GM12878 (cell line): ENCODE results near the gene KIAA0825. TPM values are rescaled to one million over a fixed set of nuclear protein-coding genes. Genes with fewer than 3 reads are reported as not detected.

Experiments used
- ATAC-seq: fragments of 200-7000 bp; cut with Tn5 transposase; 3 replicates; pipeline ENCODE4 v1.9.1; 2020; ENCODE audit warnings: mild to moderate bottlenecking, moderate library complexity
- BruUV-seq: library from RNA; stranded (reverse); fragments of 400-500 nt; replicated peaks from 2 replicates; lab custom pipeline; 2021; lab: Mats Ljungman, UMichigan
- CTCF ChIA-PET: fragments of 300-600 bp; sonication (Branson Sonifier 250); formaldehyde crosslinking; extraction: SDS; loops from one replicate; lab custom pipeline; 2021; ENCODE audit warnings: inconsistent platforms; lab: Yijun Ruan, JAX
- POLR2A ChIA-PET: fragments of 350-600 bp; formaldehyde crosslinking; extraction: SDS; loops from one replicate; lab custom pipeline; 2021; ENCODE audit warnings: inconsistent platforms; lab: Charles Lee
- RAD21 ChIA-PET: fragments of 300-600 bp; sonication (Branson Sonifier 250); formaldehyde crosslinking; loops from one replicate; lab custom pipeline; 2023; ENCODE audit warnings: antibody characterized with exemption; ENCODE audit not compliant: unreplicated experiment; lab: Charles Lee
- SMC1A ChIA-PET: fragments of 300-600 bp; sonication (Branson Sonifier 250); formaldehyde crosslinking; loops from one replicate; lab custom pipeline; 2023; ENCODE audit not compliant: unreplicated experiment, uncharacterized antibody; lab: Charles Lee
- DNase-seq: peaks from one replicate; pipeline ENCODE4 v3.0.0-alpha.2; 2011; ENCODE audit warnings: low read depth, low spot score
- FAIRE-seq: peaks from 3 replicates; lab custom pipeline; 2011; peaks lifted over from hg19 to GRCh38; lab: Jason Lieb, UNC
- H2AFZ ChIP-seq: 2 replicates; pipeline ENCODE4 v1.6.0; 2011; ENCODE audit warnings: low read depth, low read length, control low read depth; ENCODE audit not compliant: control insufficient read depth
- H3K27ac ChIP-seq: 2 replicates; pipeline ENCODE4 v1.5.1; 2011; ENCODE audit warnings: control low read depth; ENCODE audit not compliant: control insufficient read depth, insufficient read depth
- H3K27me3 ChIP-seq, 2 experiments: replicated peaks in 1 of 2; 2 replicates each; pipeline versions ENCODE4 v1.6.0 to v1.6.1; 2011; ENCODE audit warnings: low read length in 1 of 2; ENCODE audit not compliant: control insufficient read depth in 2 of 2, insufficient read depth in 2 of 2
- H3K36me3 ChIP-seq, 2 experiments: 2 replicates each; pipeline ENCODE4 v1.5.1; 2011; ENCODE audit warnings: low read length in 1 of 2; ENCODE audit not compliant: control insufficient read depth in 2 of 2, insufficient read depth in 2 of 2
- H3K4me1 ChIP-seq: 2 replicates; pipeline ENCODE4 v1.6.1; 2011; ENCODE audit warnings: mild to moderate bottlenecking, low read length, moderate library complexity, mixed read lengths; ENCODE audit not compliant: control insufficient read depth, insufficient read depth
- H3K4me2 ChIP-seq: 2 replicates; pipeline ENCODE4 v1.6.0; 2011; ENCODE audit warnings: control low read depth; ENCODE audit not compliant: control insufficient read depth, insufficient read depth
- H3K4me3 ChIP-seq: fragments of 200-600 bp; sonication (generic); 2 replicates; pipeline ENCODE4 v1.5.1; 2016
- H3K79me2 ChIP-seq: 2 replicates; pipeline ENCODE4 v1.6.0; 2011; ENCODE audit warnings: low read length; ENCODE audit not compliant: control insufficient read depth, insufficient read depth
- H3K9ac ChIP-seq: 2 replicates; pipeline ENCODE4 v1.8.0; 2011; ENCODE audit warnings: low read length, control low read depth, mixed read lengths; ENCODE audit not compliant: control insufficient read depth, insufficient read depth
- H3K9me3 ChIP-seq: replicated peaks from 3 replicates; pipeline ENCODE4 v1.5.1; 2011; ENCODE audit warnings: mild to moderate bottlenecking, low read length; ENCODE audit not compliant: control insufficient read depth, insufficient read depth
- H4K20me1 ChIP-seq: 2 replicates; pipeline ENCODE4 v1.6.0; 2011; ENCODE audit not compliant: control insufficient read depth, insufficient read depth
- ATF7 ChIP-seq: fragments of 450-650 bp; IDR thresholded peaks from 2 replicates; pipeline ENCODE4 v1.6.1; 2016; ENCODE audit warnings: low read depth, mild to moderate bottlenecking
- BCL11A ChIP-seq: IDR thresholded peaks from 2 replicates; pipeline ENCODE4 v1.6.1; 2011; ENCODE audit warnings: low read depth, low read length
- BCL3 ChIP-seq: IDR thresholded peaks from 2 replicates; pipeline ENCODE4 v1.6.1; 2011; ENCODE audit warnings: borderline replicate concordance, low read depth, mild to moderate bottlenecking, moderate library complexity, low read length; ENCODE audit not compliant: insufficient read depth, poor library complexity, severe bottlenecking
- KDM1A ChIP-seq: fragments of 200-600 bp; sonication (generic); IDR thresholded peaks from 2 replicates; pipeline ENCODE4 v1.6.1; 2016; ENCODE audit warnings: borderline replicate concordance
- MXI1 ChIP-seq: fragments of 150-350 bp; IDR thresholded peaks from 2 replicates; pipeline ENCODE4 v1.6.1; 2011; ENCODE audit warnings: low read depth, mild to moderate bottlenecking, inconsistent platforms, low read length, improper control_type of control experiment
- PML ChIP-seq: IDR thresholded peaks from 2 replicates; pipeline ENCODE4 v1.6.1; 2012; ENCODE audit warnings: low read length, inconsistent platforms
- RUNX3 ChIP-seq: IDR thresholded peaks from 2 replicates; pipeline ENCODE4 v1.6.1; 2012; ENCODE audit warnings: low read length, inconsistent platforms
- TARDBP ChIP-seq: IDR thresholded peaks from 2 replicates; pipeline ENCODE4 v1.6.1; 2016; ENCODE audit warnings: borderline replicate concordance
- TBL1XR1 ChIP-seq: IDR thresholded peaks from 2 replicates; pipeline ENCODE4 v1.6.1; 2012; ENCODE audit warnings: low read depth, low read length, improper control_type of control experiment
- TCF12 ChIP-seq: IDR thresholded peaks from 2 replicates; pipeline ENCODE4 v1.6.1; 2011; ENCODE audit warnings: low read depth, mild to moderate bottlenecking, low read length
- ZBTB11 ChIP-seq: fragments of 450-650 bp; formaldehyde crosslinking; IDR thresholded peaks from 2 replicates; pipeline ENCODE4 v1.5.0; 2022; ENCODE audit warnings: mild to moderate bottlenecking, missing genetic modification characterization
- ZBTB40 ChIP-seq: fragments of 450-650 bp; IDR thresholded peaks from 2 replicates; pipeline ENCODE4 v1.6.1; 2016; ENCODE audit warnings: mild to moderate bottlenecking, moderate library complexity, borderline replicate concordance
- WGBS: methylation state at CpG from one replicate; pipeline ENCODE4 v1.1.6; 2016; ENCODE audit warnings: low lambda C conversion rate; ENCODE audit not compliant: insufficient replicate concordance, insufficient coverage; ENCODE audit errors: missing lambda C conversion rate; 5-methylcytosine and 5-hydroxymethylcytosine counted together
- in situ Hi-C: fragments of 300-500 bp; cut with MboI; formaldehyde crosslinking; loops from 9 replicates; pipeline ENCODE4 v1.14.3; 2018; ENCODE audit warnings: mixed read lengths
- intact Hi-C: fragments of 100-400 bp; cut with micrococcal nuclease; formaldehyde crosslinking; loops from one replicate; pipeline ENCODE4 v1.14.2; 2022; ENCODE audit not compliant: unreplicated experiment
- polyA plus RNA-seq, 11 experiments: library from polyadenylated mRNA; depleted of rRNA in 4 of 11; unstranded in 6 of 11; stranded (reverse) in 5 of 11; fragments of >200 nt; fragmentation: Nextera tagmentation in 4 of 11; fragmentation: Illumina TruSeq in 1 of 11; extraction: Ambion mirVana in 4 of 11; extraction: Trizol in 1 of 11; gene quantifications; 1 replicate in 1 of 11; 2 replicates in 10 of 11; pipeline versions ENCODE4 v1.2.1 to v1.2.3, GENCODE V29; 2011 to 2016; ENCODE audit warnings: inconsistent platforms in 2 of 11, missing spikeins in 2 of 11, low read depth in 1 of 11
- total RNA-seq, 4 experiments: library from RNA; depleted of rRNA in 3 of 4; stranded (reverse); fragments of >200 nt in 3 of 4; fragmentation: Illumina TruSeq in 1 of 4; extraction: Trizol in 1 of 4; gene quantifications; 2 replicates each; pipeline versions ENCODE4 v1.2.1 to v1.2.3, GENCODE V29; 2013 to 2021
- TF ChIP-seq, protein P1 (sequence below), 3 experiments: IDR thresholded peaks in 2 of 3; conservative IDR thresholded peaks in 1 of 3; 2 replicates each; pipeline ENCODE4 v1.5.1; 2011; ENCODE audit warnings: low read depth in 3 of 3, low read length in 3 of 3, mild to moderate bottlenecking in 3 of 3, control low read depth in 2 of 3, moderate library complexity in 2 of 3, inconsistent platforms in 1 of 3, mixed read lengths in 1 of 3; ENCODE audit not compliant: control insufficient read depth in 2 of 3, insufficient read depth in 1 of 3; ENCODE audit errors: extremely low read depth in 1 of 3

KIAA0825 gene
- total and polyA plus RNA-seq, 10 of the 15 experiments (the other 5 are each of a cell fraction or from before 2014, with no cell fraction given), result 0.55 to 1.9 (median 1.5) TPM

DNA sequence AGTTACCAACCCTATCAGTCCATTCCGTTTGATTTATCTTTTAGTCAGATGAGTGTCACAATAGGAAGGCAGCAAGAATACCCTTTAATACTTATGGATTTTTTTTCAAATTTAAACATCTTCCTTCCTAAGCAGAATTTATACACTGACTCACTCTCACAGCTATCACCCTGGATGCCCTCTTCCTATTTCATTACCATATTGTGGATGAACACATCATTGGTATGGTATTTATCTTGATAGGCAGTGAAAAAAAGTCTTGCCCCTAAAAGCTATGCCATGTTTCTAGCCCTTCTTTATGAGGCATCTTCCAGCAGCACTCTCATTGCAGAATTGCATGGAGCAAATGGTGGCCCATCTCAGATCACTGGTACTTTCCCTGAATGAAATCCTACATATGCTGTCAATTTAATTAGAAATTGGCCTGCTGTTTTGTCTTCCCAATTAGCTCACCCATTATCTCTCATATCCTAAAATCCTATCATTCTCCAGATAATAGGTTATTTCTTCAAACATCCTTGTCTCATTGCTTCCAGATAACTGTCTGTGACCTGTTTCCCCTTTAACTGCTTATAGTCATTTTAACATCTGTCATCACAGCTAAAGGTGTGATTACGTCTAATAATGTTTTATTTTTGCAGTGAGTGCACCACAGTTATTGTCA lies 443.5 kb downstream of the KIAA0825 start:
- H2AFZ ChIP-seq, result no peak overlapping the region
- CTCF ChIA-PET, result interaction anchor here (1.1 kb wide), 1 partner anchor 29 kb away, joined by 3 read pairs; no protein-coding TSS in a partner anchor
- SMC1A ChIA-PET, result no interaction called here
- H3K27ac ChIP-seq, result no peak overlapping the region
- H3K9me3 ChIP-seq, result peaks cover 1% of the 10 kb centered on the region; the same call in 2 of the 3 replicates
- H3K79me2 ChIP-seq, result no peaks in the 10 kb centered on the region
- POLR2A ChIA-PET, result no interaction called here
- H3K4me2 ChIP-seq, result no peak overlapping the region
- in situ Hi-C loops (no loop called here), intact Hi-C loops (no loop called here)
- BruUV-seq, result no TSS peak
- DNase-seq, result no peak
- no peaks in the 10 kb centered on the region for H3K36me3 ChIP-seq
- H4K20me1 ChIP-seq, result no peaks in the 10 kb centered on the region
- H3K4me3 ChIP-seq, result no peak overlapping the region
- 53% methylated on average over 2 of the region's 2 CpGs for WGBS
- no peaks in the 10 kb centered on the region for H3K27me3 ChIP-seq
- peaks cover 4% of the 10 kb centered on the region; the same call in 1 of the 2 replicates for H3K4me1 ChIP-seq
- H3K9ac ChIP-seq, result no peak overlapping the region
- RAD21 ChIA-PET, result no interaction called here
- ATAC-seq, result no peak
- FAIRE-seq, result no peak
- TF ChIP-seq TBL1XR1 (no peak), MXI1 (no peak), ZBTB11 (no peak), PML (no peak), ZBTB40 (no peak), BCL11A (no peak), TARDBP (no peak), KDM1A (no peak), BCL3 (no peak), TCF12 (no peak), ATF7 (no peak), RUNX3 (no peak)
- TF ChIP-seq, protein P1, sequence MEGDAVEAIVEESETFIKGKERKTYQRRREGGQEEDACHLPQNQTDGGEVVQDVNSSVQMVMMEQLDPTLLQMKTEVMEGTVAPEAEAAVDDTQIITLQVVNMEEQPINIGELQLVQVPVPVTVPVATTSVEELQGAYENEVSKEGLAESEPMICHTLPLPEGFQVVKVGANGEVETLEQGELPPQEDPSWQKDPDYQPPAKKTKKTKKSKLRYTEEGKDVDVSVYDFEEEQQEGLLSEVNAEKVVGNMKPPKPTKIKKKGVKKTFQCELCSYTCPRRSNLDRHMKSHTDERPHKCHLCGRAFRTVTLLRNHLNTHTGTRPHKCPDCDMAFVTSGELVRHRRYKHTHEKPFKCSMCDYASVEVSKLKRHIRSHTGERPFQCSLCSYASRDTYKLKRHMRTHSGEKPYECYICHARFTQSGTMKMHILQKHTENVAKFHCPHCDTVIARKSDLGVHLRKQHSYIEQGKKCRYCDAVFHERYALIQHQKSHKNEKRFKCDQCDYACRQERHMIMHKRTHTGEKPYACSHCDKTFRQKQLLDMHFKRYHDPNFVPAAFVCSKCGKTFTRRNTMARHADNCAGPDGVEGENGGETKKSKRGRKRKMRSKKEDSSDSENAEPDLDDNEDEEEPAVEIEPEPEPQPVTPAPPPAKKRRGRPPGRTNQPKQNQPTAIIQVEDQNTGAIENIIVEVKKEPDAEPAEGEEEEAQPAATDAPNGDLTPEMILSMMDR (IDR thresholded peaks at IDR 0.05 in 2 of 3, conservative IDR thresholded peaks at IDR 0.05 in 1 of 3; ENCODE audit: control insufficient read depth in 2 of 3, extremely low read depth in 1 of 3, insufficient read depth in 1 of 3, low read depth in 3 of 3, low read length in 3 of 3), result no peak
